ENCODE measurements around the gene MRTFB.

MRTFB gene

DNA sequence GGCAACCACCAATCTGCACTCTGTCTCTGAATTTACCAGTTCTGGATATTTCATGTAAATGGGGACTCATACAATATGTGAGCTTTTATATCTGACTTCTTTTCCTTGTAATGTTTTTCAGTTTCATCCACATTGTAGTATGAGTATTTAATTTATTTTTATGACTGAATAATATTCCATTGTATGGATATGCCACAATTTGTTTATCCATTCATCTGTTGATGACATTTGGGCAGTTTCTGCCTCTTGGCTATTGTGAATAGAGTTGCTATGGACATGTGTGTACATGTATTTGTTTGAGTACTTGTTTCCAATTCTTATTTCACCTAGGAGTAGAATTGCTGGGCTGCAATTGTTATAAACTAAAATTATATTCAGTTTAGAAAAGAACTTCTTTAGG, 126.9 kb downstream of the MRTFB start:
- Histone ChIP-seq H3K4me1 (ENCODE audit: insufficient read depth, low read length) (peaks cover 10% of the 10 kb centered on the region), H2AFZ (ENCODE audit: low read depth, low read length) (no peak overlapping the region), H3K9me3 (ENCODE audit: low read length) (peaks cover 2% of the 10 kb centered on the region)

GRCh38 chr16:14198572-14198971, 127.5 kb downstream of the MRTFB start:
- H3K36me3 ChIP-seq (ENCODE audit: insufficient read depth, low read length) = no peaks in the 10 kb centered on the region
- peaks cover 10% of the 10 kb centered on the region for H3K4me1 ChIP-seq (ENCODE audit: insufficient read depth, low read length)
- no peak overlapping the region for H3K4me3 ChIP-seq (ENCODE audit: low read length)
- H3K27me3 ChIP-seq (ENCODE audit: insufficient read depth, low read length) = no peaks in the 10 kb centered on the region
- no peak overlapping the region for H2AFZ ChIP-seq (ENCODE audit: low read depth, low read length)
- H3K9me3 ChIP-seq (ENCODE audit: low read length) = peaks cover 2% of the 10 kb centered on the region

More for the DNA sequence above, 126.9 kb downstream of the MRTFB start:
- Histone ChIP-seq H3K27me3 (ENCODE audit: insufficient read depth, low read length) (no peaks in the 10 kb centered on the region), H3K36me3 (ENCODE audit: insufficient read depth, low read length) (no peaks in the 10 kb centered on the region), H3K4me3 (ENCODE audit: low read length) (no peak overlapping the region)

DNA sequence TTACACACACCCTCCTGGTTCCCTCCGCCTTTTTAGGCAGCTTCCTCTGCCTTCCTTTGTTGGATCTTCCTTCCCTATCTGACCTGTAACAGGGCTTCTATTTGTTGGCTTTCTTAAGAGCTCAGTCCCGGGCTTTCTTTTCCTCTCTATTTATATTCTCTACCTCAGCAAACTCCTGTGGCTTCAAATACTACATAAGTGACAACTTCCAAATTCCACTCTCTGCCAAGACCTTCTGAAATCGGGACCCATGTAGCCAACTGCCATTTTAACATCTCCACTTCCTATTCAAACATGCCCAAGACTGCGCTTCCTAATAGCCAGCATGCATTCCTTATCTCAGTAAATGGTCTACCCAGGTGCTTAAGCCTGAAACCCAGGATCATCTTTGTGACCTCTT, 128.1 kb downstream of the MRTFB start:
- Histone ChIP-seq H2AFZ (ENCODE audit: low read depth, low read length) (no peak overlapping the region), H3K27me3 (ENCODE audit: insufficient read depth, low read length) (no peaks in the 10 kb centered on the region), H3K4me3 (ENCODE audit: low read length) (no peak overlapping the region), H3K4me1 (ENCODE audit: insufficient read depth, low read length) (peaks cover 10% of the 10 kb centered on the region), H3K9me3 (ENCODE audit: low read length) (peaks cover 2% of the 10 kb centered on the region), H3K36me3 (ENCODE audit: insufficient read depth, low read length) (no peaks in the 10 kb centered on the region)

GRCh38 chr16:14199624-14200023, 128.5 kb downstream of the MRTFB start:
- Histone ChIP-seq H3K9me3 (ENCODE audit: low read length) (peaks cover 2% of the 10 kb centered on the region), H3K4me3 (ENCODE audit: low read length) (no peak overlapping the region), H3K27me3 (ENCODE audit: insufficient read depth, low read length) (no peaks in the 10 kb centered on the region), H2AFZ (ENCODE audit: low read depth, low read length) (no peak overlapping the region), H3K36me3 (ENCODE audit: insufficient read depth, low read length) (no peaks in the 10 kb centered on the region), H3K4me1 (ENCODE audit: insufficient read depth, low read length) (peaks cover 10% of the 10 kb centered on the region)

- Histone ChIP-seq H3K4me1 (ENCODE audit: insufficient read depth, low read length) (no peaks in the 10 kb centered on the region), H3K4me3 (ENCODE audit: low read length) (no peak overlapping the region), H2AFZ (ENCODE audit: low read depth, low read length) (no peak overlapping the region), H3K36me3 (ENCODE audit: insufficient read depth, low read length) (no peaks in the 10 kb centered on the region), H3K9me3 (ENCODE audit: low read length) (peaks cover 2% of the 10 kb centered on the region), H3K27me3 (ENCODE audit: insufficient read depth, low read length) (no peaks in the 10 kb centered on the region)
Observed at GRCh38 chr16:14202095-14202494, 131.0 kb downstream of the MRTFB start.

- H3K9me3 ChIP-seq (ENCODE audit: low read length) = peaks cover 2% of the 10 kb centered on the region
- H3K4me3 ChIP-seq (ENCODE audit: low read length) = no peak overlapping the region
- H3K4me1 ChIP-seq (ENCODE audit: insufficient read depth, low read length) = no peaks in the 10 kb centered on the region
- H2AFZ ChIP-seq (ENCODE audit: low read depth, low read length) = no peak overlapping the region
- no peaks in the 10 kb centered on the region for H3K27me3 ChIP-seq (ENCODE audit: insufficient read depth, low read length)
- no peaks in the 10 kb centered on the region for H3K36me3 ChIP-seq (ENCODE audit: insufficient read depth, low read length)
Observed at GRCh38 chr16:14202697-14203096, 131.6 kb downstream of the MRTFB start.

GRCh38 chr16:14203166-14203565, 132.0 kb downstream of the MRTFB start:
- Histone ChIP-seq H2AFZ (ENCODE audit: low read depth, low read length) (no peak overlapping the region), H3K4me3 (ENCODE audit: low read length) (no peak overlapping the region), H3K9me3 (ENCODE audit: low read length) (no peaks in the 10 kb centered on the region), H3K27me3 (ENCODE audit: insufficient read depth, low read length) (no peaks in the 10 kb centered on the region), H3K4me1 (ENCODE audit: insufficient read depth, low read length) (no peaks in the 10 kb centered on the region), H3K36me3 (ENCODE audit: insufficient read depth, low read length) (no peaks in the 10 kb centered on the region)

- Histone ChIP-seq H3K4me3 (ENCODE audit: low read length) (no peak overlapping the region), H3K36me3 (ENCODE audit: insufficient read depth, low read length) (no peaks in the 10 kb centered on the region), H3K4me1 (ENCODE audit: insufficient read depth, low read length) (no peaks in the 10 kb centered on the region), H3K27me3 (ENCODE audit: insufficient read depth, low read length) (no peaks in the 10 kb centered on the region), H2AFZ (ENCODE audit: low read depth, low read length) (no peak overlapping the region), H3K9me3 (ENCODE audit: low read length) (no peaks in the 10 kb centered on the region)
Observed at GRCh38 chr16:14205666-14206065, 134.5 kb downstream of the MRTFB start.

- no peak overlapping the region for H3K4me3 ChIP-seq (ENCODE audit: low read length)
- H3K36me3 ChIP-seq (ENCODE audit: insufficient read depth, low read length) = peaks cover 22% of the 10 kb centered on the region
- no peaks in the 10 kb centered on the region for H3K27me3 ChIP-seq (ENCODE audit: insufficient read depth, low read length)
Observed at GRCh38 chr16:14211856-14212543, 140.9 kb downstream of the MRTFB start.

GRCh38 chr16:14215941-14216340, 144.8 kb downstream of the MRTFB start:
- Histone ChIP-seq H2AFZ (ENCODE audit: low read depth, low read length) (no peak overlapping the region), H3K4me1 (ENCODE audit: insufficient read depth, low read length) (peaks cover 5% of the 10 kb centered on the region), H3K4me3 (ENCODE audit: low read length) (no peak overlapping the region), H3K36me3 (ENCODE audit: insufficient read depth, low read length) (peaks cover 55% of the 10 kb centered on the region), H3K9me3 (ENCODE audit: low read length) (no peaks in the 10 kb centered on the region), H3K27me3 (ENCODE audit: insufficient read depth, low read length) (no peaks in the 10 kb centered on the region)

More at GRCh38 chr16:14211856-14212543, 140.9 kb downstream of the MRTFB start:
- Histone ChIP-seq H3K4me1 (ENCODE audit: insufficient read depth, low read length) (no peaks in the 10 kb centered on the region), H3K9me3 (ENCODE audit: low read length) (no peaks in the 10 kb centered on the region), H2AFZ (ENCODE audit: low read depth, low read length) (no peak overlapping the region)

GRCh38 chr16:14219983-14220382, 148.9 kb downstream of the MRTFB start:
- Histone ChIP-seq H3K9me3 (ENCODE audit: low read length) (peaks cover 6% of the 10 kb centered on the region), H3K36me3 (ENCODE audit: insufficient read depth, low read length) (peaks cover 54% of the 10 kb centered on the region), H3K4me3 (ENCODE audit: low read length) (no peak overlapping the region), H3K4me1 (ENCODE audit: insufficient read depth, low read length) (peaks cover 5% of the 10 kb centered on the region), H2AFZ (ENCODE audit: low read depth, low read length) (no peak overlapping the region), H3K27me3 (ENCODE audit: insufficient read depth, low read length) (no peaks in the 10 kb centered on the region)

GRCh38 chr16:14223632-14224031, 152.5 kb downstream of the MRTFB start:
- peaks cover 1% of the 10 kb centered on the region for H3K4me1 ChIP-seq (ENCODE audit: insufficient read depth, low read length)
- H2AFZ ChIP-seq (ENCODE audit: low read depth, low read length) = no peak overlapping the region
- no peaks in the 10 kb centered on the region for H3K27me3 ChIP-seq (ENCODE audit: insufficient read depth, low read length)
- peaks cover 6% of the 10 kb centered on the region for H3K9me3 ChIP-seq (ENCODE audit: low read length)
- H3K36me3 ChIP-seq (ENCODE audit: insufficient read depth, low read length) = peaks cover 39% of the 10 kb centered on the region
- H3K4me3 ChIP-seq (ENCODE audit: low read length) = no peak overlapping the region

GRCh38 chr16:14225457-14225856, 154.3 kb downstream of the MRTFB start:
- Histone ChIP-seq H3K4me1 (ENCODE audit: insufficient read depth, low read length) (no peaks in the 10 kb centered on the region), H3K36me3 (ENCODE audit: insufficient read depth, low read length) (peaks cover 24% of the 10 kb centered on the region)

More at GRCh38 chr16:14225457-14225856, 154.3 kb downstream of the MRTFB start:
- Histone ChIP-seq H3K27me3 (ENCODE audit: insufficient read depth, low read length) (no peaks in the 10 kb centered on the region), H3K9me3 (ENCODE audit: low read length) (peaks cover 6% of the 10 kb centered on the region), H2AFZ (ENCODE audit: low read depth, low read length) (no peak overlapping the region), H3K4me3 (ENCODE audit: low read length) (no peak overlapping the region)
